HepG2 (cell line): ENCODE measurements around the gene DAPK1.

Source experiments
- CBX2 ChIP-seq, 2 experiments: fragments of 200-600 bp in 1 of 2; sonication (generic); formaldehyde crosslinking in 1 of 2; IDR thresholded peaks; 2 replicates each; pipeline versions ENCODE4 v1.7.0 to v1.8.1; 2018 to 2022; ENCODE audit warnings: low read depth in 2 of 2, low read length in 1 of 2, mild to moderate bottlenecking in 1 of 2, missing genetic modification reagents in 1 of 2
- DPF2 ChIP-seq: sonication (generic); formaldehyde crosslinking; IDR thresholded peaks from 2 replicates; pipeline ENCODE4 v1.4.0; 2020; ENCODE audit warnings: mild to moderate bottlenecking, low read depth, missing genetic modification reagents, borderline replicate concordance
- KLF13 ChIP-seq: sonication (generic); formaldehyde crosslinking; IDR thresholded peaks from 2 replicates; pipeline ENCODE4 v1.4.0; 2020; ENCODE audit warnings: mild to moderate bottlenecking, missing genetic modification reagents
- NR2C2 ChIP-seq: sonication (generic); formaldehyde crosslinking; IDR thresholded peaks from 2 replicates; pipeline ENCODE4 v1.4.0; 2020; ENCODE audit warnings: missing genetic modification reagents, mild to moderate bottlenecking, moderate library complexity, borderline replicate concordance
- PCBP1 ChIP-seq: fragments of 200-400 bp; formaldehyde crosslinking; IDR thresholded peaks from 2 replicates; pipeline ENCODE4 v1.6.1; 2017; ENCODE audit warnings: mild to moderate bottlenecking, low read depth, low read length, borderline replicate concordance
- PHF8 ChIP-seq: sonication (generic); formaldehyde crosslinking; IDR thresholded peaks from 2 replicates; pipeline ENCODE4 v1.5.0; 2020; ENCODE audit warnings: missing genetic modification reagents
- POLR2A ChIP-seq, 2 experiments: IDR thresholded peaks; 2 replicates each; pipeline ENCODE4 v1.6.1; 2011; ENCODE audit warnings: low read depth in 2 of 2, low read length in 2 of 2, mild to moderate bottlenecking in 1 of 2, moderate library complexity in 1 of 2; ENCODE audit not compliant: insufficient read depth in 1 of 2
- ZNF121 ChIP-seq: sonication (generic); formaldehyde crosslinking; IDR thresholded peaks from 2 replicates; pipeline ENCODE4 v1.5.0; 2020; ENCODE audit warnings: mild to moderate bottlenecking, missing genetic modification reagents
- ZNF232 ChIP-seq: sonication (generic); formaldehyde crosslinking; IDR thresholded peaks from 2 replicates; pipeline ENCODE4 v1.4.0; 2020; ENCODE audit warnings: missing genetic modification reagents, borderline replicate concordance
- TF ChIP-seq, protein P1 (sequence below): sonication (generic); formaldehyde crosslinking; IDR thresholded peaks from 2 replicates; pipeline ENCODE4 v1.5.0; 2020; ENCODE audit warnings: mild to moderate bottlenecking, missing genetic modification reagents, moderate library complexity
- TF ChIP-seq, protein P2 (sequence below): IDR thresholded peaks from 2 replicates; pipeline ENCODE4 v1.6.1; 2016; ENCODE audit warnings: low read depth
- TF ChIP-seq, protein P3 (sequence below): sonication (generic); formaldehyde crosslinking; IDR thresholded peaks from 2 replicates; pipeline ENCODE4 v1.4.0; 2020; ENCODE audit warnings: missing genetic modification reagents
- TF ChIP-seq, protein P4 (sequence below): sonication (generic); formaldehyde crosslinking; IDR thresholded peaks from 2 replicates; pipeline ENCODE4 v1.4.0; 2020; ENCODE audit warnings: mild to moderate bottlenecking, missing genetic modification reagents

DNA sequence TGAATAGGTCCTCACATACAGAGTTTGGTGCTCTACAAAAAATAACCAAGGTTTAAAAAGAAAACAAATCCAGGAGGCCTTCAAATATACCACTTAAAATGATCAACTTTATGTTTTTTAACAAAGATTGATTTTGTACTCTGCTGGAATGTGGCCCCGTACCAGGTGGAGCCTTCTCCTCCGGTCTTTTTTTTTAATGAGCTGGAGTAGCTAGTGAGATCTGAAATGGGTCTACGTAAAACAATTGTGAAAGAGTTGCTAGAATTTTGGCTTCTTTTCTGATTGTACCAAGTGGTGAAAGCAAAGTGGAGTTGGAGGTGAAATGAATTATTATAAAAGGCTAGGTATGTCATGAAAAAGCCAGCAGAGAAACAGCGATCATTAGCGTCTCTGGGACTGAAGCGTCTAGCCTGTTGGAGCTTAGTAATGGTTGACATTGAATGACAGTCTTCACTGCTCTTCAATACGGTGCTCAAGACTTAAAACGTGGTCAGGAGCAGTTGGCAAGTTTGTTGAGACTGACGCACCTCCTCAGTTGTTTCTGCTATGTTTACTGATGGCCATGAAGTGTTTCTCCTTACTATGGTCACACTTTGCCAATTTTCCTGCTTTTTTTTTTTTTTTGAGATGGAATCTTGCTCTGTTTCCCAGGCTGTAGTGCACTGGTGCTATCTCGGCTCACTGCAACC is 84.4 kb downstream of the DAPK1 start:
- TF ChIP-seq CBX2 (IDR thresholded peaks at IDR 0.05; ENCODE audit: low read depth, low read length) (no peak), CBX2 (CRISPR knock-in tag; IDR thresholded peaks at IDR 0.05; ENCODE audit: low read depth) (no peak), ZNF232 (CRISPR knock-in tag) (no peak), POLR2A (IDR thresholded peaks at IDR 0.05; ENCODE audit: insufficient read depth in 1 of 2, low read depth in 2 of 2, low read length in 2 of 2) (no peak), KLF13 (CRISPR knock-in tag) (no peak), ZNF121 (CRISPR knock-in tag) (no peak), NR2C2 (no peak), PCBP1 (no peak), PHF8 (no peak), DPF2 (CRISPR knock-in tag) (no peak)
- TF ChIP-seq, protein P1, sequence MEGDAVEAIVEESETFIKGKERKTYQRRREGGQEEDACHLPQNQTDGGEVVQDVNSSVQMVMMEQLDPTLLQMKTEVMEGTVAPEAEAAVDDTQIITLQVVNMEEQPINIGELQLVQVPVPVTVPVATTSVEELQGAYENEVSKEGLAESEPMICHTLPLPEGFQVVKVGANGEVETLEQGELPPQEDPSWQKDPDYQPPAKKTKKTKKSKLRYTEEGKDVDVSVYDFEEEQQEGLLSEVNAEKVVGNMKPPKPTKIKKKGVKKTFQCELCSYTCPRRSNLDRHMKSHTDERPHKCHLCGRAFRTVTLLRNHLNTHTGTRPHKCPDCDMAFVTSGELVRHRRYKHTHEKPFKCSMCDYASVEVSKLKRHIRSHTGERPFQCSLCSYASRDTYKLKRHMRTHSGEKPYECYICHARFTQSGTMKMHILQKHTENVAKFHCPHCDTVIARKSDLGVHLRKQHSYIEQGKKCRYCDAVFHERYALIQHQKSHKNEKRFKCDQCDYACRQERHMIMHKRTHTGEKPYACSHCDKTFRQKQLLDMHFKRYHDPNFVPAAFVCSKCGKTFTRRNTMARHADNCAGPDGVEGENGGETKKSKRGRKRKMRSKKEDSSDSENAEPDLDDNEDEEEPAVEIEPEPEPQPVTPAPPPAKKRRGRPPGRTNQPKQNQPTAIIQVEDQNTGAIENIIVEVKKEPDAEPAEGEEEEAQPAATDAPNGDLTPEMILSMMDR (CRISPR knock-in tag) = no peak
- TF ChIP-seq, protein P2, sequence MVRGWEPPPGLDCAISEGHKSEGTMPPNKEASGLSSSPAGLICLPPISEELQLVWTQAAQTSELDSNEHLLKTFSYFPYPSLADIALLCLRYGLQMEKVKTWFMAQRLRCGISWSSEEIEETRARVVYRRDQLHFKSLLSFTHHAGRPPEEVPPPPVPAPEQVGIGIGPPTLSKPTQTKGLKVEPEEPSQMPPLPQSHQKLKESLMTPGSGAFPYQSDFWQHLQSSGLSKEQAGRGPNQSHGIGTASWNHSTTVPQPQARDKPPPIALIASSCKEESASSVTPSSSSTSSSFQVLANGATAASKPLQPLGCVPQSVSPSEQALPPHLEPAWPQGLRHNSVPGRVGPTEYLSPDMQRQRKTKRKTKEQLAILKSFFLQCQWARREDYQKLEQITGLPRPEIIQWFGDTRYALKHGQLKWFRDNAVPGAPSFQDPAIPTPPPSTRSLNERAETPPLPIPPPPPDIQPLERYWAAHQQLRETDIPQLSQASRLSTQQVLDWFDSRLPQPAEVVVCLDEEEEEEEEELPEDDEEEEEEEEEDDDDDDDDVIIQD = no peak
- TF ChIP-seq, protein P3, sequence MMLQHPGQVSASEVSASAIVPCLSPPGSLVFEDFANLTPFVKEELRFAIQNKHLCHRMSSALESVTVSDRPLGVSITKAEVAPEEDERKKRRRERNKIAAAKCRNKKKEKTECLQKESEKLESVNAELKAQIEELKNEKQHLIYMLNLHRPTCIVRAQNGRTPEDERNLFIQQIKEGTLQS (CRISPR knock-in tag) = no peak
- TF ChIP-seq, protein P4, sequence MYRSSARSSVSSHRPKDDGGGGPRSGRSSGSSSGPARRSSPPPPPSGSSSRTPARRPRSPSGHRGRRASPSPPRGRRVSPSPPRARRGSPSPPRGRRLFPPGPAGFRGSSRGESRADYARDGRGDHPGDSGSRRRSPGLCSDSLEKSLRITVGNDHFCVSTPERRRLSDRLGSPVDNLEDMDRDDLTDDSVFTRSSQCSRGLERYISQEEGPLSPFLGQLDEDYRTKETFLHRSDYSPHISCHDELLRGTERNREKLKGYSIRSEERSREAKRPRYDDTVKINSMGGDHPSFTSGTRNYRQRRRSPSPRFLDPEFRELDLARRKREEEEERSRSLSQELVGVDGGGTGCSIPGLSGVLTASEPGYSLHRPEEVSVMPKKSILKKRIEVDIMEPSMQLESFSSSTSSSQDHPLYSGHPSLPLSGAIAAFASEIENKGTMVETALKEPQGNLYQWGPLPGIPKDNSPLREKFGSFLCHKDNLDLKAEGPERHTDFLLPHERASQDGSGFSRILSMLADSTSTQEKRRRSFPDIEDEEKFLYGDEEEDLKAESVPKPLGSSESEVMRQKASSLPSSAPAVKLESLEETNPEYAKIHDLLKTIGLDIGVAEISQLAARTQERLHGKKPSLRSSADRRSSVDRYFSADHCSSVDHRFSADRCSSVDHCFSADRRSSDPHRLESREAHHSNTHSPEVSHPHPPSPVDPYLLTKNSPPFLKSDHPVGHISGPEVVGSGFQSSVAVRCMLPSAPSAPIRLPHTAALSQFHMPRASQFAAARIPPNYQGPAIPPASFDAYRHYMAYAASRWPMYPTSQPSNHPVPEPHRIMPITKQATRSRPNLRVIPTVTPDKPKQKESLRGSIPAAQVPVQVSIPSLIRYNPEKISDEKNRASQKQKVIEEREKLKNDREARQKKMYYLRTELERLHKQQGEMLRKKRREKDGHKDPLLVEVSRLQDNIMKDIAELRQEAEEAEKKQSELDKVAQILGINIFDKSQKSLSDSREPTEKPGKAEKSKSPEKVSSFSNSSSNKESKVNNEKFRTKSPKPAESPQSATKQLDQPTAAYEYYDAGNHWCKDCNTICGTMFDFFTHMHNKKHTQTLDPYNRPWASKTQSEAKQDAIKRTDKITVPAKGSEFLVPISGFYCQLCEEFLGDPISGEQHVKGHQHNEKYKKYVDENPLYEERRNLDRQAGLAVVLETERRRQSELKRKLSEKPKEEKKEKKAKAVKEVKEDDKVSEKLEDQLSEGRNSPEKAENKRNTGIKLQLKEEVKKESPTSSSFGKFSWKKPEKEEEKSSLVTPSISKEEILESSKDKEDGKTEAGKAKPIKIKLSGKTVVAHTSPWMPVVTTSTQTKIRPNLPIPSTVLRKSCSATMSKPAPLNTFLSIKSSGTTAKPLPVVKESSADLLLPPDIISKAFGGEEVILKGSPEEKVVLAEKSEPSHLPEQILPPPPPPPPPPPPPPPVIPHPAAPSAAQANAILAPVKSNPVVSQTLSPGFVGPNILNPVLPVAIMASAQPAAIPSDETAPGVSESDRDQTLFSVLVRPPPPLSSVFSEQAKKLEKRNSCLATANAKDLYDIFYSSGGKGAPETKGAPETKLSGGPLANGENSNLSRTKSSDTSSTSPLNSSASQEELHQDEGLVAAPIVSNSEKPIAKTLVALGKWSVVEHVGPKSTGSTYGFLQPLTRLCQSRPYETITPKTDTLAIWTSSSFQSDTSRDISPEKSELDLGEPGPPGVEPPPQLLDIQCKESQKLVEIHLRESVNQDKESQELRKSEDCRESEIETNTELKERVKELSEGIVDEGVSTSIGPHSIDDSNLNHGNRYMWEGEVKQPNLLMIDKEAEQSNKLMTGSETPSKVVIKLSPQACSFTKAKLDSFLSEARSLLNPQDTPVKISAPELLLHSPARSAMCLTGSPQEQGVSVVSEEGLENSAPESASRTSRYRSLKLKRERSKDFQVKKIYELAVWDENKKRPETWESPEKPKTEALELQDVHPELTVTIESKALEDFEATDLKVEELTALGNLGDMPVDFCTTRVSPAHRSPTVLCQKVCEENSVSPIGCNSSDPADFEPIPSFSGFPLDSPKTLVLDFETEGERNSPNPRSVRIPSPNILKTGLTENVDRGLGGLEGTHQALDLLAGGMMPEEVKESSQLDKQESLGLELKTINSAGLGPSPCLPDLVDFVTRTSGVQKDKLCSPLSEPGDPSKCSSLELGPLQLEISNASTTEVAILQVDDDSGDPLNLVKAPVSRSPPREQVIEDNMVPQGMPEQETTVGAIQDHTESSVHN (CRISPR knock-in tag) = no peak
